ENCODE measurements around the gene NWD2.

DNA sequence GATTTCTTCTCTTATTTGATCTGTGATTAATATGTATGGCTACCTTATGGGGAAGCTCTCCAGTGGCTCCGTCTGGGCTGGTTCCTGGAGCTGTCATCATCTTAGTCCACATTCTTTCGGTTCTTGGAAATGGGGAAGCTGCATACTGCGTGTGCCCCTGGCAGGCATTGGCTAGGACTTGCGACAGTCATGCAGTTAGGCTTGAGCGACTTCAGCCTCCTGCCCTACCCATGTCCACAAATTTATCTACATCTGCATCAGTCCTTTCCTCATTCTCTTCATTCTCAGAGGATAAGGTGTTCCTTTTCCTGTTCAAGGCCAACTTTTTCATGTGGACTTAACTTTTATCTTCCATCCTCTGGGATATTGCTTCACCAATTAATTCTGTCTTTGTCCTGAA is 227.4 kb downstream of the NWD2 start:
- TF ChIP-seq, protein P1, sequence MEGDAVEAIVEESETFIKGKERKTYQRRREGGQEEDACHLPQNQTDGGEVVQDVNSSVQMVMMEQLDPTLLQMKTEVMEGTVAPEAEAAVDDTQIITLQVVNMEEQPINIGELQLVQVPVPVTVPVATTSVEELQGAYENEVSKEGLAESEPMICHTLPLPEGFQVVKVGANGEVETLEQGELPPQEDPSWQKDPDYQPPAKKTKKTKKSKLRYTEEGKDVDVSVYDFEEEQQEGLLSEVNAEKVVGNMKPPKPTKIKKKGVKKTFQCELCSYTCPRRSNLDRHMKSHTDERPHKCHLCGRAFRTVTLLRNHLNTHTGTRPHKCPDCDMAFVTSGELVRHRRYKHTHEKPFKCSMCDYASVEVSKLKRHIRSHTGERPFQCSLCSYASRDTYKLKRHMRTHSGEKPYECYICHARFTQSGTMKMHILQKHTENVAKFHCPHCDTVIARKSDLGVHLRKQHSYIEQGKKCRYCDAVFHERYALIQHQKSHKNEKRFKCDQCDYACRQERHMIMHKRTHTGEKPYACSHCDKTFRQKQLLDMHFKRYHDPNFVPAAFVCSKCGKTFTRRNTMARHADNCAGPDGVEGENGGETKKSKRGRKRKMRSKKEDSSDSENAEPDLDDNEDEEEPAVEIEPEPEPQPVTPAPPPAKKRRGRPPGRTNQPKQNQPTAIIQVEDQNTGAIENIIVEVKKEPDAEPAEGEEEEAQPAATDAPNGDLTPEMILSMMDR (IDR thresholded peaks at IDR 0.05), result no peak
- TF ChIP-seq POLR2A (IDR thresholded peaks at IDR 0.05), result no peak
